DOHH2 (cell line): Measurements from ENCODE around the gene ADAM11.

Experiments used
- CTCF ChIP-seq: fragments of 200-600 bp; sonication (generic); IDR thresholded peaks from one replicate; pipeline ENCODE4 v1.5.1; 2014; ENCODE audit warnings: antibody characterized with exemption, mild to moderate bottlenecking, low read depth, low read length; ENCODE audit not compliant: poor library complexity, severe bottlenecking
- EZH2phosphoT487 ChIP-seq: fragments of 200-600 bp; sonication (generic); IDR thresholded peaks from 2 replicates; pipeline ENCODE4 v1.6.1; 2017; ENCODE audit warnings: borderline replicate concordance, mild to moderate bottlenecking, antibody characterized with exemption, low read length, moderate library complexity, mixed read lengths

GRCh38 chr17:44798356-44798755, 39.6 kb downstream of the ADAM11 start:
- TF ChIP-seq CTCF = no peak
- TF ChIP-seq EZH2phosphoT487 = no peak
